ENCODE measurements around the gene TPST2.

TPST2 gene

DNA sequence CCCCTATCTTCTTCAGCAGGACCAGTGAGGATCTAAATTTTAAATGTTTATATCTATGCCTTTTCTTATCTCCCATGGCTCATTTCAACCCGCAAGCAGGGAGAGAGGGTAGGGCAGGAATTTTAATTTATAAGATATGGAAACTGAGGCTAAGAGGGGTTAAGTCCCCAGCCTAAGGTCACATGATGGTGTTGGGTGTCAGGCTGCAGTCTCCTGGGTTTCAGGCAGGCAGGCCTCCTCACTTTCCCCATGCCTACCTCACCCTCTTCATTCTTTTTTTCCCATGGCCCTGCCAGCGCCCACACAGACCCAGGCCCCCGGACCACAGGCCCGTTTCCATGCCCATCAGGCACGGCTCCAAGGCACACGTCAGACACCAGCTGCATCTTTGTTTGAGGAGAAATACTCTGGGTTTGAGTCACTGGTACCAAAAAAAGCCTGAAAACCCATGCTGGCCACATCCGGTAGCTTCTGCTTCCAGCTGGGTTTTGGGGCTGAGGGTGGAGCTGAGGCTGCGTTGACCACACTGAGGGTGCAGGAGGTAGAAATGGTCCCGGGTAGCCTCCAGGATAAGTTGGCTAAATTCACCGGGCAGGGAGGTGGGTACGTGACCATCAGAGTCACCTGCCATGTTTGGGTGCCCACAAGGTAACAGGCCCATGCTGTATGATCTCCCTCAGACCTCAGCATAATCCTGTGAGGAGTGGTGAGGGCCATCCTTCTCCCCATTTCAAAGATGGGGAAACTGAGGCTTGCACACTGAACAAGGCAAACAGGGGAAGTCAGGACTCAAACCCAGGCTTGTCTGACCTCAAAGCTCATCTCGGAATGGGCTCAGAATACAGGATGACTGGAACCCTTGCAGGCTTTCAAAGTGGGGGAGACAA is 20.4 kb upstream of the TPST2 start:
- peak; percentile 92 for DNase-seq

DNA sequence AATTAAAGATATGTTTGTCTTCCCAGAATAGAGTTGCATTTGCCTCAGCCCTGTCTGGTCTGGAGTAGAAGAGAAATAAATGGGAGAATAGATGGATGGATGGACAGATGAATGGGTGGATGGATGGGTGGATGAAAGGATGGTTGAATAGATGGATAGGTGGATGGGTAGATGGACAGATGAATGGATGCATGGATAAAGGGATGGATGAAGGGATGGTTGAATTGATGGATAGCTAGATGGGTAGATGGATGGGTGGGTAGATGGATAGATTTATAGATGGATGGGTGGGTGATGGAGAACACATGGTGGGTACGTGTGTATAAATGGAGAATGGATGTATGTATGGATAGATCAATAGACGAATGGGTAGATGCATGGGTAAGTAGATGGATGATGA is 19.4 kb upstream of the TPST2 start:
- DNase-seq = no peak

DNA sequence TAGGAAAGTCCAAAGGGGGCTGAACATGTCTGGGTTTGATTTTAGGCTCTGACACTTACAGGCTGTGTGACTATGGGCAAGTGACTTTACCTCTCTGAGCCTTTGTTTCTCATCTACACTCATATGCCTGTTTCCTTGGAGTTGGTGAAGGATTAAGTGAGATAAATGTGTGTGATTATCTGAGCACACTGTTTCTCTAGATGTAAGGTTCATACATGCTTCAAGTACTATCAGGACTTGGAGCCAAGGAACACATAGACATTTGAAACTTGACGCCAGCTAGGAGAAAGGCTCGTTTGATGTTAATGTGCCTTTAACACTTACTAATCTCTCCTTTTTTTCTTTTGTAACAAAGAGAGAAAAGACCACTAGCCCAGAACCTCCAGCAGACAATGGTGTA is 18.2 kb upstream of the TPST2 start:
- DNase-seq = no peak

DNA sequence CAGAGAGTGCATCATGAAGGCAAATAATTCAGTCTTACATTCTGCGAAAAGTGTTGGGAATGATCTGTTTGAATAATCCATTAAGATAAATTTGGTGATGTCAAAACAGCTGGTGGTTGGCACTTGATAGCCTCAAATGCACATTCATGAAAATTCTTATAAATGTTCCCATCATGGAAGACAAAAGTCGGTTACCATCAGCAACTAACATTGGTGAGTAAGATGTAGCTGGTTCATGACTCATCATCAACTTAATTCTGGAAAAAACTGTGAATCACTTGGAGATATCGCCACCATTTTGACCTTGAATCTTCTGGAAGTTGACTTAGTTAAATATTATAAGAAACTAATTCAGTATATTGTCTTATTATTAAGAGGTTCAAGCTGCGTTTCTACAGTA is 16.7 kb upstream of the TPST2 start:
- DNase-seq = no peak

DNA sequence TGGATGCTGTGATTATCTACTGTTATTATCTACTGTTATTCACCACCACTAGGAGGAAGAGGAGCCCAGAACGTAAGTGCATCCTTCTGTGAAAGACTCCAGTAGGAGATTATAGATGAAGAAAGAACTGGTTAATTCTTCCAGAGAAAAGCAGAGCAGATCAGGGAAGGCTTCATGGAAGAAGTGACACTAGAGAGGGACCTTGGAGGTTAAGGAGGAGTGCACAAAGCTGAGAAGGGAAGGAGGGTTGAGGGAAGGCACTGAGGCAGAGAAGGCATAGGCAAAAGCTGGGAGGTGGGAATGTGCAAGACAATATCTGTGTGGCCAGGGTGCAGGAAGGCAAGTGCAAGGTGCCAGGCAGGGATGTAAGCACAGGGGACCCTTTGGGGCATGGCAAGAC is 14.4 kb upstream of the TPST2 start:
- no peak for DNase-seq

DNA sequence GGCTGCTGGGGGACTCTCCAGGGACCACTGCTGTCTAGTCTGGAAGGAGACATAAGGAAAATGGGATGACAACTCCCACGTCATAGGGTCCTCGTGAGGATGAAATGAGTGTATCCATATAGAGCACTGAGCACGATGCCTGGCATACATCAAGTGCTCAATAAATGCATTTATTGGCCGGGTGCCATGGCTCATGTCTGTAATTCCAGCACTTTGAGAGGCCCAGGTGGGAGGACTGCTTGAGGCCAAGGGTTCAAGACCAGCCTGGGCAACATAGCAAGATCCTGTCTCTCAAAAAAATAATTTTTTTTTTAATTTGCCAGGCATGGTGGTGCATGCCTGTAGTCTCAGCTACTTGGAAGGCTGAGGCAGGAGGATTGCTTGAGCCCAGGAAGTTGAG is 12.2 kb upstream of the TPST2 start:
- no peak for DNase-seq

DNA sequence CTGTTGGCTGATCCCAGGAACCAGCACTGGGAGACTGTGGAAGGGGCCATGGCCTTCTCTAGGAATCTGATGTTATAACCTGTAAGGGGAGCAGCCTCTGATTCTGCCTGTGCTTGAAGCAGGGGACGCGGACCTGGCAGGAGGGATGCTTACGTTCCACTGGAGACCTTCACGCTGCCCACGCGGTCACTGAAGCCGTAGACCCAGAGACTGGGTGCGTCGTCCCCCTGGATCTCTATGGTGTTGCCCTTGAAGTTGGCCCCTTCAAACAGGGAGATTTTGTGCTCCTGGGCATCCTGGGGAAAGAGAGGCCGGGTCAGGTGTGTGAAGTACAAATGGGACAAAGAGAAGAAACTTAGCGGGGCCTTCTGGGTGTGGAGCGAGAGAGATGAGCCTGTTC is 11.8 kb upstream of the TPST2 start:
- no peak for DNase-seq

DNA sequence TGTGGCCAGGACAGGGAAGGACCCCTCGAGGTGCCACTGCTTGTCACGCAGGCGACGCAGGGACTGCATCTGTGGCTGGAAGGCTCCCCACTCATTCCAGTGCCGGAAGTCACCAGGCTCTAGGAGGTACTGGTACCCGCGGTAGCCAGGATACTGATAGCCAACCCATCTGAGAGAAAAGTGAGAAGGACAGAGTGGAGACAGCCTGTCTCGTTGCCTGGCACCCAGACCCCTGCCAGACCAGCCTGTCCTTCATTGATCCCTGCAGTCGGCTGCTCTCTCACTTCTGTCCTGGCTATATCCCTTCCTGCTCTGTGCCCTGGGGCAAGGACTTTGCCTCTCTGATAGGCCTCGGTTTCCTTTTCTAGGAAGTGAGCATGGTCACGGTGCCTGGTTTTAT is 9.6 kb upstream of the TPST2 start:
- no peak for DNase-seq

DNA sequence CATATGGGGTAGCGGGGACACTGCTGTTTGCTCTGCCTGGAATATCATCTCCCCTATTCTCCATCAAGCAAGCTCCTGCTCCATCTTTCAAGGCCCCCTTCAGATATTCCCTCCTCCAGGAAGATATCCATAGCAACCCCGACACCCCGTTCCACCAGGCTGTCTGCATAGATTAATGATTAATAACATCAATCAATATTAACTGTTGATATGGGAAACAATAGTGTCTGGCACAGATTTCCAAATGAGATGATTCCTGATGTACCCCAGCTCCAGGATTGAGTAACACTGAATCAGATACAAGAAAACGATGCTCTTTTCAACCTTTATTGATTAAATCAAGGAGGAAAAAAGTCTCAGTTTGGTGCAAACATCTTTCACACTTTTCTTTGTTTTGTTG is 7.5 kb upstream of the TPST2 start:
- no peak for DNase-seq

DNA sequence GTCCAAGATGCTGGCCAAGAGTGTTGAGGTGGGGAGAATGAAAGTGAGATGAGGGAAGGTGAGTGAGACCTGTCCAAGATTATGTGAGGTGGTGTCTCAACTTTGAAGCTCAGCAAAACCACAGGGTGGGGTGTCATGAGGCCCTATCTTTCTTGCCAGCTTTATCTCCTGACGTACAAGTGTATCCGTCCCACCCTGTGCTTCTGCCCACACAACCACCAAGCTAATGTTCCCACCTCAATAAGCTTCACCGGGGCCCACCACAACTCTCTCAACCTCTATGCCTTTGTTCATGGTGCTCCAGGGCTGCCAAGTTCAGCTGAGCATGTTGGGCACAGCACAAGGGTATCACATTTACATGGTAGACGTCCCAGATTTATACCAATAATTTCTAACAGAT is 7.1 kb upstream of the TPST2 start:
- no peak for DNase-seq

DNA sequence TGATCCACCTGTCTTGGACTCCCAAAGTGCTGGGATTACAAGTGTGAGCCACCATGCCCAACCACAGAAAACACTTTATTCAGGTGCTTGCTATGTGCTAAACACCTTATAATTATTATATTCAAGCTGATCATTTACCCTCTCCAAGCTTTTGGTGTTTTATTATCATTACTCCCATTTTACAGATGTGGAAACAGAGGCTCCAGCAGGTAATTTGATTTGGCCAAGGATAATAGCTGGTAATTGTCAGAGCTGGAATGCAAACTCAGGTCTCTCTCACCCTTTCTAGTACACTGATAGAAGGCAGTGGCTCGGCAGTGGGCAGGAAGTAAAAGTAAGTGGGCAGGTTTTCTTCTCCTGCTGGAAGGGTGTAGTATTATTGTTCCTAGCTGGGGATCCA is 3.8 kb upstream of the TPST2 start:
- no peak for DNase-seq

DNA sequence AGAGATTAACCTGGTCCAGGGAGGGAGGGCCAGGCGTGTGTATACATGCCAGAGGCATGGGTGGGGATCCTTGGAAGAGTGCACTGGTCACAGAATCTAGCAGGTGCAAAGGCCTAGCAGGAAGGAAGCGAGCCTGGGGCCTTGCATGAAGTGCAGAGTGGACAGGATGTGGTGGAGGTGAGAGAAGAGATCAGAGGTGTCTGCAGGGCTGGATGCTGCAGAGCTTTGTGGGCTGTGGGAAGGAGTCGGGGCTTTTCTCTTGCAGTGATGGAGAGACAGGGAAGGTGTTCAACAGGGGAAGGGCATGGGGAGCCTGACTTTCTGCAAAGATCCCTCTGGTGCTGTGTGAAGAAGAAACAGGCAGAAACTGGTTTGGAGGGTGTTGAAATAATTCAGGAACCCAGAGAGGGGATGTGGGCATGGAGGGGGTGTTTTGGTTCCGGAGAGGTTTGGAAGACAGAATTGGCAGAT is 2.5 kb upstream of the TPST2 start:
- DNase-seq = peak; percentile 89

DNA sequence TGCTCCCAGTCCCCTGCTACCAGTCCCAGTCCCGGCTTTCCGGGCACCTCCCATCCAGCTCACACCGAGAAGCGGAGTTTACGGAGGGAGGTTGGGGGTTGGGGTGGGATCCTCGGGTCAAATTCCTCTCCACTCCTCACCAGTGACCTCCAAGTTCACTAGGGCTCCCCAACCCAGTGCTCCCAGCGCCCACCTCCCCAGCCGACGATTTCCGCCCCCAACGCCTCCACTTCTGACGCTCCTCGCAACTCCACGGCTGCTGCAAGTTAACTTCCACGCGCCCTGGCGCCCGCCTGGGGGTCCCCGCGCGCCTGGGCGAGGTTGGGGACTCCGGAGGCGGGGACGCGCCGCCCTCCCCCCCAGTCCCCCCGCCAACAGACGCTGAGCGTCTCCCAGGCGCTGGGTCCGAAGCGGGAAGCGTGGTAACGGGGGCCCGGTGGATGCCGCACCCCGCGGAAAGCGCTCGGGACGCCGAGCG is 526 bp downstream of the TPST2 start:
- peak; percentile 16 for DNase-seq

DNA sequence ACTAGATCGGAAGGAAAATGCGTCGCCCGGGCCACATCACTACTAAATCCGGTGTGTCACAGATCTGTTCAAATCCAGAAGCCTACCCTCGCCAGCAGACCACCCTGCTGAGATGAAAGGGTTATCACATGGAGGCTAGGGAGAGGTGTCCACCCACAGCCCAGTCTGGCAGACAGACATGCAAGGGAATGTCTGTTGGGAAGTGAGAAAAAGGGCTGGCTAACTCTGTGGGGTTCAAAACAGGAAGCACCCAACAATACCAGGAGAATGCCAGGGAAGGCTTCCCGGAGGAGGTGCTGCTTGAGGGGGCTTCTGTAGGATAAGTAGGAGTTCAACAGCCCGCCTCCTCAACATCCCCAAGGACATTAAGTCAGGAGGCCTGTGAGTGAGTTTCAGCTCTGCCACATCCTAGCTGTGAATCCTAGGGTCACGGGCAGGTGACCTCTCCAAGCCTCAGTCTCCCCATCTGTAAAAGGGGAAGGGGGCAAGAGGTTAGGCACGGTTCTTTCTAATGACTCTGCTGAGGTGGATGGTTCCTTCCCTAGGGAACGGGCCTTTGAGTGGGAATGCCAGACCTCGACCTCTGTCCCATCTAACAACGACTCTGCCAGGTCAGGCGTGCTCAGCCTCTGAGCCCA is 1.1 kb downstream of the TPST2 start:
- no peak for DNase-seq

DNA sequence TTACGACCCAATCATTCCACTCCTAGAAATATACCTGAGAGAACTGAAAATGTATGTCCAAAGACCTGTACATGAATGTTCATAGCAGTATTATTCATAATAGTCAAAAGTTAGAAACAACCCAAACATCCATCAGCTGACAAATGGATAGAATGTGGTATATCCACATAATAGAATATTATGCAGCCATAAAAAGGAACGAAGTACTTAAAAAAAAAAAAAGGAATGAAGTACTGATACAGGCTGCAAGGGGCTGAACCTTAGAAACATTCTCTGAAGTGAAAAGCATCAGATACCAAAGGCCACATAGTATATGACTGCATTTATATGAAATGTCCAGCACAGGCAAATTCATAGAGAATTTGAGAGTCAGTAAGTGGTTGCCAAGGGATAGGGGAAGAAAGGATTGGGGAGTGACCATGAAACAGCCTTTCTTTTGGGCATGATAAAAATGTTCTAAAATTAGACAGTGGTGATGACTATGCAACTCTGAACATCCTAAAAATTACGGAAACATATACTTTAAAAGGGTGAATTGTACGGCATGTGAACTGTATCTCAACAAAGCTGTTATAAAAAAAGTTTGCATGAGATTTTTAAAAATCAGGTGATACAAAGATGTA is 1.8 kb downstream of the TPST2 start:
- DNase-seq = no peak

DNA sequence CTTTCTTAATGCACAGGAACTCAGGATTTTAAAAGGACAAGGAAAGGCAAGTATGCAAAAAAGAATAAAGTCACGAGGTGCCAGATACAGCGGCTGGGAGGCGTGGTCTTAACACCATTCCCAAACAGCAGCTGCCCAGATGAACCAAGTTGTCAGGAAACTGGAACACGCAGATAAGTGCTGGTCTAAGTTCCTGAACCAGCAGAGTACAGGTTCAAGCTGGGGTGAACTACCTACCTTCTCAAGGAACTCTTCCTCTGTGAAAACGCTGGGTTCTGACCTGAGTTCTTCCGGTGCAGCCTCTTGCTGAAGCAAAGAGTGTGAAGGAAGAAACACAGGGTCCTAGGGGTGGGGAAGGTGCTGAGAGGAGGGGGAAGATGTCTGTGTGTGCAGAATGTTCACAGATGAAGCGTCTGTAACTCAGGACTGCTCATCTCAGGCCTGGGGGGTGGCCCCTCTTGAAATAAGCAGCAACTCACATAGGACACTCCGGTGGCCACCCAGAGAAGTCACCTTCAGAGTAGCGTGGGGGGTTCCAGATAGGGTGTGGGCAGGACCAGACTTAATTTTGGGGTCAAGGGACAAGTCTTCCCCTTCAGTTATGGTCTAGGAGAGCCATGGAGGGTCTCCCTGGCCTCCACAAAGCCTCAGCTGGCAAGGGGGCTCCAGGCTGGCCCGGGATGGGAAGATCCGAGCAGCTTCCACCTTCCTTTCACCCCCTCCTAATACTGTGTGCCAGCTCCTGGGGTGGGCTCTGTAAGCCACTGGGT is 3.2 kb downstream of the TPST2 start:
- no peak for DNase-seq

DNA sequence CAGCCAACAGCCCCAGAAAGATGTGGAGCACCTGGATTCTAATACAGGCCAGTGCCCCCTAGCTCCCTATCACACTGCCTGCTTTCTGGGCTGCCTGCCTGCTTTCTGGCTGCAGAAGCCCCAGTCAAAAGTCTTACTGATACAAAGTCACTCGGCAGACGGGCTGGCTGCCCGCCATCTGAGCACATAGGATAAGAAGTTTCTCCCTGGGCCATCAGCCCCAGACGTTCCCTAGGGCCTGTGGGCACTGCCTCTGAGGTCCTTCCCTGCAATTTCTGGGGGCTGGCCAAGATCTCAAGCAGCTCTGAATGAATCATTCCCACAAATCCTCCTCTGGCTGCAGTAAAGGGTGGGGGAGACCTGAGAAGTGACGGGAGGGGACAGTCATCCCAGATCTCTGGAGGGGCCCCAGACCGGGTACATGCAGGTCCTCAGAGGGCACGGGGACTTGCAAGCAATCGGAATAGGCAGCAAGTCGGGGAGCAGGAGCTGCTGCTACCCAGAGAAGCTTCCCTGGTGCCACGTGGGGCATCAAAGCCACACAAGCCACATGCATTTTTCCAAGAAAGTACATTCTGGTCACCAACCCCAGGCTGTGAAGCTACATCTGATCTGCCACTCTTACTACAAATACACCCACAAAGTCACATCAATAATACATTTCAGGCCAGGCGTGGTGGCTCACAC is 4.7 kb downstream of the TPST2 start:
- no peak for DNase-seq

DNA sequence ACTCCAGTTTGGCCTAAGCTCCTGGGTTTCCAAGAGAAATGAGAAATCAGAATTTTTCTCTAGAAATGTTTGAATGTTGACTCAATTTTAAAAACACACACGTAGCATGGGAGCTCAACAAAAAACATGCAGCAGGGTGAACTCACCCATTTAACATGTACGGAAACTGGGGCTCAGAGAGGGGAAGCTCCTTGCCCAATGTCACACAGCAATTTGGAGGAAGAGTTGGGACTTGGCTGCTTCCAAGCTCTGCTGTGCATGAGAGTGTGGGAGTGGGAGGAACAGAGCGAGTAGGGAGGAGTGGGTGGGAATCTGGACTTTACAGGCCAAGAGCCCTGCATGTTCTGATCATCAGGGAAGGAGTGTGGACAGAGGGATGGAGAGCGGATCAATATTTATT is 5.9 kb downstream of the TPST2 start:
- DNase-seq = no peak

DNA sequence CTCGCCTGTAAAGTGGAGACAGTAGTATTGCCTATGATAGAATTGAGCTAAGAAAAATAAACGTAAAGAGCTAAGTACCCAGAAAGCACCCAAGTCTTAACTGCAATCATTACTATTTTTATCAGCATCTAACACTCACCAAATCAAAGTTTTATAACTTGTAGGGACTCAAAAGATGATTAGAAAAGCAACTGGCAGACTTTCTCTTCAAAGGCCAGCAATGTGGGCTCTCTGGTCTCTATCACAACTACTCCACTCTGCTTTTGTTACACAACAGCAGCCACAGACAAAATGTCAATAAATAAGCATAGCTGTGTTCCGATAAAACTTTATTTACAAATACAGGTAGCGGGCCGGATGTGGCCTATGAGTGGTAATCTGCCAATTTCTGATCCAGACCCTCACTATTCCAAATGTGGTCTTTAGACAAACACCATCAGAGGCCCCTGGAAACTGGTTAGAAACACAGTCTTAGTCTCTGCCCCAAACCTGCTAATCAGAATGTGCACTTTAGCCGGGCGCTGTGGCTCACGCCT is 8.2 kb downstream of the TPST2 start:
- DNase-seq = no peak

DNA sequence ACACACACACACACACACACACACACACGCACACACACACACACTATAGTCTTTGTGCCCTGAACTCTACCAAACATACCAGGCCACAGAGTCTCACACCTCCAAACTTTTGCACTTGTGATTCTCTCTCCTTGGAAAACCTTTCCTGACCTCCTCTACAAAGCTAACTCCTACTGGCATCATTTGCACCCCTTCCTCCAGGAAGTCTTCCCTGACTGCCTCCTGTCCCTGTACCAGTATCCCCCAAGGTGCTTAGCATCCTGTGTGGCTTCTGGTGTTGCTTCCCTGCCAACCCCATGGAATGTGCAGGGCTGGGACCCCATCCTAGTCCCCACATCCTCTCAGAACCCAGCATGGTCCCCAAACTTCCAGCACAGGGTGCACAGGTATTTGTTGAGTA is 8.9 kb downstream of the TPST2 start:
- DNase-seq = no peak

DNA sequence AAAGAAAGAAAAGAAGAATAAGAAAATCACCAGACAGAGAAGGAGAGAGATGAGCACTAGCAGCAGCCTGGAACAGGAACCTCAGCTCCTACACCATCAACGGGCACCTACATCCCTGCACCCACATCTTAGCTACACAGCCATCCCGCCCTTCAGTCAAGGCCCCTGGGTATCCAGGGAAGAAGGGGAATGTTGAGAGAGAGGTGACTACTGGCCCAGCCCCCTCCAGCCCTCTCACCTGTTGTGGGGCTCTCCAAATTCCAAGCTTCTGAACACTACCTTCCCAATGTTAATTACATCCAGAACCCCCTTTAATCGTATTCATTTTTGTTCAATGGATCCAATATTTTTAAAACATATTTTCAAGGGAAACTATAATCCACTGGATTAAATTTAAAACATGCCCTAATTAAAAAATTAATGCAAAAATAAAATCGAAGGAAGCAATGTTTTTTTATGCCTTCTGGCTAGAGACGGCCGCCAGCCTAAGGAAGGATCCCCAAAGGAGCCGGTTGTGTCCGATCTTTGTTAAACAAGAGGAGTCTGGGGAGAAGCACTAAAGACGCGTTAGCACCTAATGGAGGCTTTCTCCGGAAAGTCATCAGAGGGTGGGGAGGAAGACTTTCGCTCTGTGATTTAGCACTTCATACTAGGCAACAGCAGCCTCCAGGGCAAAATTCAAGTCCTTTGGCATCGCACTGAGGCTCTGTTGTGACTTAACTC is 9.5 kb downstream of the TPST2 start:
- DNase-seq = no peak
